ENCODE data around the gene IL17D. TPM values are rescaled to one million over a fixed set of nuclear protein-coding genes. Genes with fewer than 3 reads are reported as not detected.
"Not testable (repeated sequence)": the region's sequence is repeated elsewhere in the genome, so short reads cannot be mapped to it uniquely, and the experiment has no call there.

Gene IL17D
- total RNA-seq, 2 experiments from 2014 or later: 0.49 to 0.54 TPM

- ChIA-PET POLR2A (no interaction called here), CTCF (no interaction called here)
- peaks cover 18% of the 10 kb centered on the region for H3K36me3 Mint-ChIP-seq (ENCODE audit: low read depth)
- ATAC-seq (no peak), DNase-seq (no peak)
- TF ChIP-seq CTCF (IDR thresholded peaks at IDR 0.05): no peak
- peaks cover 1% of the 10 kb centered on the region for H3K4me1 Mint-ChIP-seq (ENCODE audit: low read depth)
- no peaks in the 10 kb centered on the region for H3K9me3 Mint-ChIP-seq
- no peak overlapping the region for H3K27ac Mint-ChIP-seq
- no peak overlapping the region for H3K4me3 Mint-ChIP-seq
- intact Hi-C loops (cut with micrococcal nuclease): no loop called here
- H3K27me3 Mint-ChIP-seq: peaks cover 2% of the 10 kb centered on the region
Observed at GRCh38 chr13:20727856-20728255, 24.4 kb downstream of the IL17D start.

GRCh38 chr13:20728579-20729311, 25.2 kb downstream of the IL17D start:
- Mint-ChIP-seq H3K27me3 (no peaks in the 10 kb centered on the region), H3K4me1 (ENCODE audit: low read depth) (no peaks in the 10 kb centered on the region), H3K4me3 (no peak overlapping the region), H3K9me3 (no peaks in the 10 kb centered on the region), H3K36me3 (ENCODE audit: low read depth) (peaks cover 18% of the 10 kb centered on the region), H3K27ac (no peak overlapping the region)
- intact Hi-C loops (cut with micrococcal nuclease): no loop called here
- TF ChIP-seq CTCF (IDR thresholded peaks at IDR 0.05): no peak
- POLR2A ChIA-PET: interaction anchor here (0.7 kb wide), 1 partner anchor 92 kb away, joined by 3 read pairs; no protein-coding TSS in a partner anchor
- ATAC-seq (no peak), DNase-seq (no peak)
- CTCF ChIA-PET: no interaction called here

GRCh38 chr13:20729633-20730585, 26.4 kb downstream of the IL17D start:
- DNase-seq: no peak
- ChIA-PET POLR2A (no interaction called here), CTCF (no interaction called here)
- Mint-ChIP-seq H3K9me3 (no peaks in the 10 kb centered on the region), H3K27ac (no peak overlapping the region), H3K4me3 (no peak overlapping the region), H3K4me1 (ENCODE audit: low read depth) (no peaks in the 10 kb centered on the region), H3K27me3 (no peaks in the 10 kb centered on the region), H3K36me3 (ENCODE audit: low read depth) (peaks cover 18% of the 10 kb centered on the region)
- TF ChIP-seq CTCF (IDR thresholded peaks at IDR 0.05): no peak
- no peak for ATAC-seq
- intact Hi-C loops (cut with micrococcal nuclease): no loop called here

- H3K9me3 Mint-ChIP-seq: peaks cover 5% of the 10 kb centered on the region
- no peaks in the 10 kb centered on the region for H3K4me1 Mint-ChIP-seq (ENCODE audit: low read depth)
- no peak for DNase-seq
- POLR2A ChIA-PET: no interaction called here
- no peaks in the 10 kb centered on the region for H3K27me3 Mint-ChIP-seq
- intact Hi-C loops (cut with micrococcal nuclease): no loop called here
- no peak for ATAC-seq
- H3K27ac Mint-ChIP-seq: no peak overlapping the region
- no peak overlapping the region for H3K4me3 Mint-ChIP-seq
- CTCF ChIA-PET: no interaction called here
- TF ChIP-seq CTCF (IDR thresholded peaks at IDR 0.05): no peak
- peaks cover 18% of the 10 kb centered on the region for H3K36me3 Mint-ChIP-seq (ENCODE audit: low read depth)
Observed at GRCh38 chr13:20738616-20739015, 35.1 kb downstream of the IL17D start.

- Mint-ChIP-seq H3K27me3 (no peaks in the 10 kb centered on the region), H3K27ac (no peak overlapping the region), H3K4me1 (ENCODE audit: low read depth) (no peaks in the 10 kb centered on the region), H3K9me3 (peaks cover 7% of the 10 kb centered on the region), H3K4me3 (no peak overlapping the region), H3K36me3 (ENCODE audit: low read depth) (peaks cover 21% of the 10 kb centered on the region)
- CTCF ChIA-PET: no interaction called here
- POLR2A ChIA-PET: no interaction called here
- ATAC-seq (no peak), DNase-seq (no peak)
- intact Hi-C loops (cut with micrococcal nuclease): no loop called here
- no peak for TF ChIP-seq CTCF (IDR thresholded peaks at IDR 0.05)
Observed at GRCh38 chr13:20740021-20740420, 36.5 kb downstream of the IL17D start.

GRCh38 chr13:20743830-20744404, 40.4 kb downstream of the IL17D start:
- CTCF ChIA-PET; DNase-seq; H3K27ac Mint-ChIP-seq; POLR2A ChIA-PET; intact Hi-C loops (cut with micrococcal nuclease); H3K4me3 Mint-ChIP-seq; H3K4me1 Mint-ChIP-seq (ENCODE audit: low read depth); H3K27me3 Mint-ChIP-seq; ATAC-seq: not testable (repeated sequence)
- Mint-ChIP-seq H3K36me3 (ENCODE audit: low read depth) (peaks cover 35% of the 10 kb centered on the region), H3K9me3 (peaks cover 22% of the 10 kb centered on the region)

All from activated CD8-positive, alpha-beta T cell treated with anti-CD3 and anti-CD28 coated beads for 36 hours (primary cell).